ENCODE data around the gene DOK7. TPM values are rescaled to one million over a fixed set of nuclear protein-coding genes. Genes with fewer than 3 reads are reported as not detected.

DOK7 gene
- total RNA-seq, 1 experiment from 2014 or later, result not detected

- ChIA-PET CTCF (no interaction called here), POLR2A (ENCODE audit: low non-redundant PET) (no interaction called here)
- Histone ChIP-seq H3K27ac (ENCODE audit: low read depth, low read length, poor library complexity, severe bottlenecking) (no peak overlapping the region), H3K4me3 (ENCODE audit: low read depth, low read length, poor library complexity, severe bottlenecking) (no peak overlapping the region), H3K4me1 (ENCODE audit: insufficient read depth, low read length, poor library complexity, severe bottlenecking) (no peaks in the 10 kb centered on the region), H3K27me3 (replicated peaks; ENCODE audit: insufficient read depth, low read depth, low read length, poor library complexity) (no peaks in the 10 kb centered on the region), H3K36me3 (ENCODE audit: insufficient read depth, low read length, poor library complexity, severe bottlenecking) (peaks cover 34% of the 10 kb centered on the region), H3K9me3 (ENCODE audit: low read depth, low read length, poor library complexity, severe bottlenecking) (no peaks in the 10 kb centered on the region)
- DNase-seq (ENCODE audit: low spot score), result no peak
- TF ChIP-seq, protein P1, sequence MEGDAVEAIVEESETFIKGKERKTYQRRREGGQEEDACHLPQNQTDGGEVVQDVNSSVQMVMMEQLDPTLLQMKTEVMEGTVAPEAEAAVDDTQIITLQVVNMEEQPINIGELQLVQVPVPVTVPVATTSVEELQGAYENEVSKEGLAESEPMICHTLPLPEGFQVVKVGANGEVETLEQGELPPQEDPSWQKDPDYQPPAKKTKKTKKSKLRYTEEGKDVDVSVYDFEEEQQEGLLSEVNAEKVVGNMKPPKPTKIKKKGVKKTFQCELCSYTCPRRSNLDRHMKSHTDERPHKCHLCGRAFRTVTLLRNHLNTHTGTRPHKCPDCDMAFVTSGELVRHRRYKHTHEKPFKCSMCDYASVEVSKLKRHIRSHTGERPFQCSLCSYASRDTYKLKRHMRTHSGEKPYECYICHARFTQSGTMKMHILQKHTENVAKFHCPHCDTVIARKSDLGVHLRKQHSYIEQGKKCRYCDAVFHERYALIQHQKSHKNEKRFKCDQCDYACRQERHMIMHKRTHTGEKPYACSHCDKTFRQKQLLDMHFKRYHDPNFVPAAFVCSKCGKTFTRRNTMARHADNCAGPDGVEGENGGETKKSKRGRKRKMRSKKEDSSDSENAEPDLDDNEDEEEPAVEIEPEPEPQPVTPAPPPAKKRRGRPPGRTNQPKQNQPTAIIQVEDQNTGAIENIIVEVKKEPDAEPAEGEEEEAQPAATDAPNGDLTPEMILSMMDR (conservative IDR thresholded peaks at IDR 0.05; ENCODE audit: low read depth, low read length), result no peak
- TF ChIP-seq EZH2 (IDR thresholded peaks at IDR 0.05; ENCODE audit: borderline replicate concordance, low read depth, low read length, poor library complexity, severe bottlenecking), result no peak
- intact Hi-C loops (cut with micrococcal nuclease; ENCODE audit: unreplicated experiment), result no loop called here
- no TSS peak for BruUV-seq (replicated peaks)
Observed at GRCh38 chr4:3525532-3526430, 62.7 kb downstream of the DOK7 start.

DNA sequence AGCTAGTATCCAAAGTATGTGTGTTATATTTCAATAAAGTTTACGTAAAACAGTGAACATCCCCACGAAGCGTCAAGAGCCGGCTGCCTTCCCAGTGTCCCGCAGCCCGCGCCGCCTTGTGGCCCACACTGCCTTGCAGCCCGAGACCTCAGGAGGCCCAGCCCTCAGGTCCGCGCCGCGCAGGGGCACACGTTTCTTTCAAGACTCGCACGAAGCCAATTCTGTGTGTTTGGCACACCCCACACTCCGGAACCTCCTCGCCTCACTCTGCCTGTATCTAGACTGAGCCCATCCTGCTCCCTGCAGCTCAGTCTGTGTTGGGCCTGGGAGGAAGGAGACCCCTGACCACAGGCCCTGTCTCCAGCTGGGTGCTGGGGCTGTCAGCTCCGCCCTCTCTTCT is 63.4 kb downstream of the DOK7 start:
- H3K27ac ChIP-seq (ENCODE audit: low read depth, low read length, poor library complexity, severe bottlenecking), result no peak overlapping the region
- H3K4me1 ChIP-seq (ENCODE audit: insufficient read depth, low read length, poor library complexity, severe bottlenecking), result peaks cover 6% of the 10 kb centered on the region
- TF ChIP-seq, protein P1 (conservative IDR thresholded peaks at IDR 0.05; ENCODE audit: low read depth, low read length), result no peak
- no peak for TF ChIP-seq EZH2 (IDR thresholded peaks at IDR 0.05; ENCODE audit: borderline replicate concordance, low read depth, low read length, poor library complexity, severe bottlenecking)
- DNase-seq (ENCODE audit: low spot score), result no peak
- H3K4me3 ChIP-seq (ENCODE audit: low read depth, low read length, poor library complexity, severe bottlenecking), result no peak overlapping the region
- peaks cover 28% of the 10 kb centered on the region for H3K36me3 ChIP-seq (ENCODE audit: insufficient read depth, low read length, poor library complexity, severe bottlenecking)
- no TSS peak for BruUV-seq (replicated peaks)
- ChIA-PET POLR2A (ENCODE audit: low non-redundant PET) (no interaction called here), CTCF (no interaction called here)
- H3K27me3 ChIP-seq (replicated peaks; ENCODE audit: insufficient read depth, low read depth, low read length, poor library complexity), result no peaks in the 10 kb centered on the region
- H3K9me3 ChIP-seq (ENCODE audit: low read depth, low read length, poor library complexity, severe bottlenecking), result no peaks in the 10 kb centered on the region
- intact Hi-C loops (cut with micrococcal nuclease; ENCODE audit: unreplicated experiment), result no loop called here

DNA sequence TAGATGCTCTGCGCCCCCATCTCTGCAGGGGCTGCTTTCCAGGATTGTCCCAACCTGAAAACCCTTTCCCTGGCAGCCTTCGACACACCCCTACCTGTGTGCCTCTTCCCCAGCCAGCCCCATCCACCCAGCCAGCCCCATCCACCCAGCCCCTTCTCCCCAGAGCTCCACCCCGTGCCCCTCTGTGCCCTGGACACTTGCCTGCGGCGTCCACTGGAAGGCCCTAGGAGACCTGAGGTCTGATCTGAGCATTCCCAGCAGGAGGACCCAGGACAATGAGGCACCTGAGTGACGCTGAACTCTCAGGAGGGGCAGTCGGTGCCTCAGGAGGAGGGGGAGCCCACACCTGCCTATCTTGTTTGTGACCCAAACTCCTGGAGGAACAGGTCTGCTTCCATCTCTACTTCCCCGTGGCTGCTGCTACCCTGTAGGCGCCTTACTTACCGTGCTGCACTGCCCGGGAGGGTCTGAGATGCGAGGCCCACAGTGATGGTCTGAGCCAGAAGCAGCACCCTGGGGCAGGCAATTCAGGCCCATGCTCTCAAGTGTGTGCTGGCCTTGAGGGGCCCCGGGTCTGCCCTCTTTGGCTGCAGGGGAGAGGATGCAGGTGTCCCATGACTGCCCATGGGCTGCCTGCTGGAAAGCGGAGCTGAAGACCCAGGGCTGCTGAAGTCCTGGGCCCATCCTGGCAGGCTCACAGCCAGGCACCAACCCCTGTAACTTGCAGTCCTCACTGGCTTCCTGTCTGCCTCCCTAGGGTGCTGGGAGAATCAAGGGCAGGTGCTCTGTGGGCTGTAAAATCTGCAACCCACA is 64.2 kb downstream of the DOK7 start:
- peaks cover 7% of the 10 kb centered on the region for H3K4me1 ChIP-seq (ENCODE audit: insufficient read depth, low read length, poor library complexity, severe bottlenecking)
- H3K4me3 ChIP-seq (ENCODE audit: low read depth, low read length, poor library complexity, severe bottlenecking), result no peak overlapping the region
- no peak for DNase-seq (ENCODE audit: low spot score)
- TF ChIP-seq, protein P1 (conservative IDR thresholded peaks at IDR 0.05; ENCODE audit: low read depth, low read length), result no peak
- TF ChIP-seq EZH2 (IDR thresholded peaks at IDR 0.05; ENCODE audit: borderline replicate concordance, low read depth, low read length, poor library complexity, severe bottlenecking), result no peak
- ChIA-PET CTCF (no interaction called here), POLR2A (ENCODE audit: low non-redundant PET) (no interaction called here)
- no peaks in the 10 kb centered on the region for H3K9me3 ChIP-seq (ENCODE audit: low read depth, low read length, poor library complexity, severe bottlenecking)
- no peaks in the 10 kb centered on the region for H3K27me3 ChIP-seq (replicated peaks; ENCODE audit: insufficient read depth, low read depth, low read length, poor library complexity)
- intact Hi-C loops (cut with micrococcal nuclease; ENCODE audit: unreplicated experiment), result no loop called here
- H3K36me3 ChIP-seq (ENCODE audit: insufficient read depth, low read length, poor library complexity, severe bottlenecking), result peaks cover 27% of the 10 kb centered on the region
- H3K27ac ChIP-seq (ENCODE audit: low read depth, low read length, poor library complexity, severe bottlenecking), result no peak overlapping the region
- BruUV-seq (replicated peaks), result no TSS peak

Measured in A673 (cell line).